Measurements from ENCODE around the gene SKP1.

DNA sequence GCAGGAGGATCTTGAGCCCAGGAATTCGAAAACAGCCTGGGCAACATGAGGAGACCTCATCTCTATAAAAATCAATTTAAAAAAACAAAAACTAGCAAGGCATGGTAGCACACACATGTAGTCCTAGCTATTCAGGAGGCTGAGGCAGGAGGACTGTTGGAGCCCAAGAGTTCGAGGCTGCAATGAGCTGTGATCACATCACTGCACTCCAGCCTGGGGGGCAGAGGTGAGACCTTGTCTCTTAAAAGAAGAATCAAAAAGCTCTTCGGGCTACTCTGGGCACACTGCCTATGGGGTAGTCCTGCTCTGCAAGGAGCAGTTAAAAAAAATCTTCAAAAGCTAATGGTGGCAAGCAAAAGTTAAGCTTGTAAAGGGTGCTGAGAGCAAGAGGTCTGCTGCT, 23.5 kb downstream of the SKP1 start:
- TF ChIP-seq, protein P1, sequence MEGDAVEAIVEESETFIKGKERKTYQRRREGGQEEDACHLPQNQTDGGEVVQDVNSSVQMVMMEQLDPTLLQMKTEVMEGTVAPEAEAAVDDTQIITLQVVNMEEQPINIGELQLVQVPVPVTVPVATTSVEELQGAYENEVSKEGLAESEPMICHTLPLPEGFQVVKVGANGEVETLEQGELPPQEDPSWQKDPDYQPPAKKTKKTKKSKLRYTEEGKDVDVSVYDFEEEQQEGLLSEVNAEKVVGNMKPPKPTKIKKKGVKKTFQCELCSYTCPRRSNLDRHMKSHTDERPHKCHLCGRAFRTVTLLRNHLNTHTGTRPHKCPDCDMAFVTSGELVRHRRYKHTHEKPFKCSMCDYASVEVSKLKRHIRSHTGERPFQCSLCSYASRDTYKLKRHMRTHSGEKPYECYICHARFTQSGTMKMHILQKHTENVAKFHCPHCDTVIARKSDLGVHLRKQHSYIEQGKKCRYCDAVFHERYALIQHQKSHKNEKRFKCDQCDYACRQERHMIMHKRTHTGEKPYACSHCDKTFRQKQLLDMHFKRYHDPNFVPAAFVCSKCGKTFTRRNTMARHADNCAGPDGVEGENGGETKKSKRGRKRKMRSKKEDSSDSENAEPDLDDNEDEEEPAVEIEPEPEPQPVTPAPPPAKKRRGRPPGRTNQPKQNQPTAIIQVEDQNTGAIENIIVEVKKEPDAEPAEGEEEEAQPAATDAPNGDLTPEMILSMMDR (conservative IDR thresholded peaks at IDR 0.05; ENCODE audit: low read length) = no peak
- no peak for TF ChIP-seq EZH2phosphoT487 (IDR thresholded peaks at IDR 0.05; ENCODE audit: borderline replicate concordance)

All from Loucy (cell line).